ENCODE data around the gene USP32. TPM values are rescaled to one million over a fixed set of nuclear protein-coding genes. Genes with fewer than 3 reads are reported as not detected.

Gene USP32
- polyA plus RNA-seq (25.6 to 37.6 TPM (median 33.0 TPM) in 3 replicates), polyA minus RNA-seq (20.6 to 67.3 TPM (median 25.3 TPM) in 3 replicates)
- 44.5 TPM for polyA plus RNA-seq (2011; ENCODE audit: low read depth)
- 22.4 and 33.1 TPM in 2 replicates for polyA plus RNA-seq (2011; cell fraction: cytosol; rRNA removed)
- 35.2 and 36.1 TPM in 2 replicates for polyA plus RNA-seq (2011; cell fraction: nucleus; rRNA removed)
- polyA plus RNA-seq (2012; ENCODE audit: low replicate concordance): 28.8 and 36.6 TPM in 2 replicates
- 27.0 TPM for polyA minus RNA-seq (2011; cell fraction: cytosol; rRNA and poly(A)+ RNA removed)
- polyA minus RNA-seq (2011; cell fraction: nucleus; rRNA and poly(A)+ RNA removed): 35.3 and 86.5 TPM in 2 replicates

DNA sequence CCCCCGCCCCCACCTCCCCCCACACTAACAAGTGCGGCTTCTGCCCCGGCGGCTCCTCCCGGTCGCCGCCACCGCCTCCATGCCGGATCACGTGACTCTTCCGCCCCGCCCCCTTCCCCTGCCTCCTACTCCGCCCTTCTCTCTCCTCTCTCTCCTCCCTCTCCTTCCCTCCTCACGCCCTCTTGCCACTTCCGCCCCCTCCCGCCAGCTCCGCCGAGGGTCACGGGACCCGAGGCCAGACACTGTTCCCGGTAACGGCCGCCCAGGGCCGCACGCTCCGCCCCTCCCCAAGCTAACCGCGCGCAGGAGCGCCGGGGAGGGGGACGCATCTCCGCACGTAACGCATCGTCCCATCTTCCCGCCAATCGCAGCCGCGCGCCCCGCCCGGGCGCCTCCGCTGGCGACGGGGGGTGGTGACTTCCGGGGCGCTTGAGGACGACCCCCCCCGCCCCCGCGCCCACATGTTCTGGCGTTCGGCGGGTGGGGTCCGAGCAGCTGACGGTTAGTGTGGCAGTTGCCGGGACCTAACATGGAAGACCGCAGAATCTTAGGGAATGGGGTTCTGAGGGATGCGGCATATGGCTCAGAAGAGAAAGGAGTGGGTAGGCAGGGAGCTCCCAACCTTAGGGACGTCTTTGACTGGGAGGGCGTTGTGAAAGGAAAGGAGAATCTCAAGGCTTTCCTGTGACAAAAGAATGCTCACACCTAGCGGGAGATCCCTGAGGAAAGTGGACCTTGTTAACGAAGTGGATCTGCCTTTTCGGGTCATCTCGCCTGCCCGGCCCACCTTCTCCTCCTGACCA is at the start of gene USP32:
Gene USP32, minus strand, starts transcription at position 92 of the 803 bp plus-strand sequence. CDS start 194 bp downstream, outside the sequence.
- dilution Hi-C loops (cut with MboI; ENCODE audit: extremely low pct_ligation_motif_present, low sequenced_read_pairs): no loop called here

GRCh38 chr17:60439501-60439900 is 47.6 kb upstream of the USP32 start:
- Histone ChIP-seq H3K36me3 (ENCODE audit: control insufficient read depth in 2 of 2, extremely low read depth in 1 of 2, insufficient read depth in 2 of 2, low read length in 2 of 2) (no peaks in the 10 kb centered on the region), H3K4me3 (ENCODE audit: control insufficient read depth in 2 of 3, extremely low read depth in 1 of 3, insufficient read depth in 2 of 3, low read depth in 1 of 3, low read length in 3 of 3) (no peak overlapping the region), H3K4me2 (ENCODE audit: control insufficient read depth, extremely low read depth, insufficient read depth, low read depth, low read length) (peak overlapping the region; percentile 14), H3K4me1 (ENCODE audit: control insufficient read depth, extremely low read depth, insufficient read depth, low read length) (peaks cover 8% of the 10 kb centered on the region), H3K27me3 (ENCODE audit: control insufficient read depth, extremely low read depth, insufficient read depth, low read length) (no peaks in the 10 kb centered on the region), H3K27ac (ENCODE audit: control insufficient read depth, insufficient read depth, low read length) (no peak overlapping the region), H4K20me1 (ENCODE audit: control insufficient read depth, extremely low read depth, insufficient read depth, low read length) (no peaks in the 10 kb centered on the region), H3K9me3 (ENCODE audit: control insufficient read depth, low read depth, low read length) (no peaks in the 10 kb centered on the region), H2AFZ (ENCODE audit: control insufficient read depth, low read length) (peak overlapping the region; percentile 47), H3K9me1 (ENCODE audit: control insufficient read depth, extremely low read depth, insufficient read depth, low read length) (no peaks in the 10 kb centered on the region), H3K9ac (ENCODE audit: control insufficient read depth, extremely low read depth, insufficient read depth, low read length) (no peak overlapping the region), H3K79me2 (ENCODE audit: control insufficient read depth, insufficient read depth, low read length) (no peaks in the 10 kb centered on the region)
- dilution Hi-C loops (cut with MboI; ENCODE audit: extremely low pct_ligation_motif_present, low sequenced_read_pairs): no loop called here
- TF ChIP-seq CTCF (optimal IDR thresholded peaks at IDR 0.05 in 1 of 3, IDR thresholded peaks at IDR 0.05 in 1 of 3, conservative IDR thresholded peaks at IDR 0.05 in 1 of 3; ENCODE audit: extremely low read depth in 1 of 3, insufficient read depth in 2 of 3, low read length in 3 of 3) (no peak), EZH2 (IDR thresholded peaks at IDR 0.05; ENCODE audit: low read length) (no peak)
- DNase-seq (ENCODE audit: low read depth, low spot score) (no peak), FAIRE-seq (no peak)

More for the DNA sequence above, at the start of gene USP32:
- peak within 1 kb of the TSS; percentile 91 for H3K27ac ChIP-seq (ENCODE audit: control insufficient read depth, insufficient read depth, low read length)
- no peaks in the 10 kb centered on the region for H3K36me3 ChIP-seq (ENCODE audit: control insufficient read depth in 2 of 2, extremely low read depth in 1 of 2, insufficient read depth in 2 of 2, low read length in 2 of 2)
- TF ChIP-seq EZH2 (IDR thresholded peaks at IDR 0.05; ENCODE audit: low read length) (no peak), CTCF (optimal IDR thresholded peaks at IDR 0.05 in 1 of 3, IDR thresholded peaks at IDR 0.05 in 1 of 3, conservative IDR thresholded peaks at IDR 0.05 in 1 of 3; ENCODE audit: extremely low read depth in 1 of 3, insufficient read depth in 2 of 3, low read length in 3 of 3) (peak; percentile 18 to 67 (median 18))
- H3K79me2 ChIP-seq (ENCODE audit: control insufficient read depth, insufficient read depth, low read length): peaks cover 41% of the 10 kb centered on the region
- peak within 1 kb of the TSS; percentile 92 to 97 (median 94) for H3K4me3 ChIP-seq (ENCODE audit: control insufficient read depth in 2 of 3, extremely low read depth in 1 of 3, insufficient read depth in 2 of 3, low read depth in 1 of 3, low read length in 3 of 3)
- H4K20me1 ChIP-seq (ENCODE audit: control insufficient read depth, extremely low read depth, insufficient read depth, low read length): no peaks in the 10 kb centered on the region
- peaks cover 21% of the 10 kb centered on the region for H3K4me1 ChIP-seq (ENCODE audit: control insufficient read depth, extremely low read depth, insufficient read depth, low read length)
- H3K9me1 ChIP-seq (ENCODE audit: control insufficient read depth, extremely low read depth, insufficient read depth, low read length): no peaks in the 10 kb centered on the region
- H3K9me3 ChIP-seq (ENCODE audit: control insufficient read depth, low read depth, low read length): no peaks in the 10 kb centered on the region
- no peak for FAIRE-seq
- DNase-seq (ENCODE audit: low read depth, low spot score): peak; percentile 84
- H3K27me3 ChIP-seq (ENCODE audit: control insufficient read depth, extremely low read depth, insufficient read depth, low read length): no peaks in the 10 kb centered on the region
- peak within 1 kb of the TSS; percentile 97 for H2AFZ ChIP-seq (ENCODE audit: control insufficient read depth, low read length)
- H3K4me2 ChIP-seq (ENCODE audit: control insufficient read depth, extremely low read depth, insufficient read depth, low read depth, low read length): peak within 1 kb of the TSS; percentile 99
- H3K9ac ChIP-seq (ENCODE audit: control insufficient read depth, extremely low read depth, insufficient read depth, low read length): peak within 1 kb of the TSS; percentile 99
